ENCODE results near the gene CELA3B.
"Not testable (repeated sequence)": the region's sequence is repeated elsewhere in the genome, so short reads cannot be mapped to it uniquely, and the experiment has no call there.

The CELA3B gene

DNA sequence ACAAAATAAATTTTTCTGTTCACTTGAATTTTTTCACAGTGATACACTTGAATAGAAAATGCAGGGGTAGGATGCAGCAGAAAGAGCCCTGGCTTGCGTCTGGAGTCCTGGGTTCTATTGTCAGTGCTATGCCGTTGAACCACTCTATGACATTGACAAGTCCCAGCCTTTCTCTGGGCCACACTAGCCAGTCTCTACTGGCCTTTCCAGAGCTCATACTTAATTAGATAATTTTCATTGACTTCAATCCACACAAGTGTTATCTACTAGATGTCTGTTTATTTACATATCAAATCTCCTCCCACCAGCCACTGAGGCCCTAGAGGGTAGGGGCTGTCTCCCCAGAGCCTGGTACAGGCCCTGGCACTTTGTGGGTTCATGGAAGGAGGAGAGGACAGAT is 15.5 kb upstream of the CELA3B start:
- Histone ChIP-seq H3K4me3 (ENCODE audit: low read depth, low read length) (no peak overlapping the region), H3K36me3 (replicated peaks) (no peaks in the 10 kb centered on the region), H3K27me3 (replicated peaks) (no peaks in the 10 kb centered on the region), H3K27ac (no peak overlapping the region)
- in situ Hi-C loops (cut with HindIII; ENCODE audit: low pct_ligation_motif_present, low sequenced_read_pairs): loop anchor here (25.0 kb wide), 1 partner anchor 274 kb away; no protein-coding TSS in a partner anchor
- DNase-seq: no peak
- TF ChIP-seq, protein P1, sequence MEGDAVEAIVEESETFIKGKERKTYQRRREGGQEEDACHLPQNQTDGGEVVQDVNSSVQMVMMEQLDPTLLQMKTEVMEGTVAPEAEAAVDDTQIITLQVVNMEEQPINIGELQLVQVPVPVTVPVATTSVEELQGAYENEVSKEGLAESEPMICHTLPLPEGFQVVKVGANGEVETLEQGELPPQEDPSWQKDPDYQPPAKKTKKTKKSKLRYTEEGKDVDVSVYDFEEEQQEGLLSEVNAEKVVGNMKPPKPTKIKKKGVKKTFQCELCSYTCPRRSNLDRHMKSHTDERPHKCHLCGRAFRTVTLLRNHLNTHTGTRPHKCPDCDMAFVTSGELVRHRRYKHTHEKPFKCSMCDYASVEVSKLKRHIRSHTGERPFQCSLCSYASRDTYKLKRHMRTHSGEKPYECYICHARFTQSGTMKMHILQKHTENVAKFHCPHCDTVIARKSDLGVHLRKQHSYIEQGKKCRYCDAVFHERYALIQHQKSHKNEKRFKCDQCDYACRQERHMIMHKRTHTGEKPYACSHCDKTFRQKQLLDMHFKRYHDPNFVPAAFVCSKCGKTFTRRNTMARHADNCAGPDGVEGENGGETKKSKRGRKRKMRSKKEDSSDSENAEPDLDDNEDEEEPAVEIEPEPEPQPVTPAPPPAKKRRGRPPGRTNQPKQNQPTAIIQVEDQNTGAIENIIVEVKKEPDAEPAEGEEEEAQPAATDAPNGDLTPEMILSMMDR (IDR thresholded peaks at IDR 0.05; ENCODE audit: low read depth, low read length, missing control alignments): no peak

GRCh38 chr1:21961799-21962198 is 15.0 kb upstream of the CELA3B start:
- Histone ChIP-seq H3K4me3 (ENCODE audit: low read depth, low read length) (no peak overlapping the region), H3K36me3 (replicated peaks) (no peaks in the 10 kb centered on the region), H3K27me3 (replicated peaks) (no peaks in the 10 kb centered on the region), H3K27ac (no peak overlapping the region)
- no peak for DNase-seq
- TF ChIP-seq, protein P1 (IDR thresholded peaks at IDR 0.05; ENCODE audit: low read depth, low read length, missing control alignments): no peak
- in situ Hi-C loops (cut with HindIII; ENCODE audit: low pct_ligation_motif_present, low sequenced_read_pairs): loop anchor here (25.0 kb wide), 1 partner anchor 274 kb away; no protein-coding TSS in a partner anchor

DNA sequence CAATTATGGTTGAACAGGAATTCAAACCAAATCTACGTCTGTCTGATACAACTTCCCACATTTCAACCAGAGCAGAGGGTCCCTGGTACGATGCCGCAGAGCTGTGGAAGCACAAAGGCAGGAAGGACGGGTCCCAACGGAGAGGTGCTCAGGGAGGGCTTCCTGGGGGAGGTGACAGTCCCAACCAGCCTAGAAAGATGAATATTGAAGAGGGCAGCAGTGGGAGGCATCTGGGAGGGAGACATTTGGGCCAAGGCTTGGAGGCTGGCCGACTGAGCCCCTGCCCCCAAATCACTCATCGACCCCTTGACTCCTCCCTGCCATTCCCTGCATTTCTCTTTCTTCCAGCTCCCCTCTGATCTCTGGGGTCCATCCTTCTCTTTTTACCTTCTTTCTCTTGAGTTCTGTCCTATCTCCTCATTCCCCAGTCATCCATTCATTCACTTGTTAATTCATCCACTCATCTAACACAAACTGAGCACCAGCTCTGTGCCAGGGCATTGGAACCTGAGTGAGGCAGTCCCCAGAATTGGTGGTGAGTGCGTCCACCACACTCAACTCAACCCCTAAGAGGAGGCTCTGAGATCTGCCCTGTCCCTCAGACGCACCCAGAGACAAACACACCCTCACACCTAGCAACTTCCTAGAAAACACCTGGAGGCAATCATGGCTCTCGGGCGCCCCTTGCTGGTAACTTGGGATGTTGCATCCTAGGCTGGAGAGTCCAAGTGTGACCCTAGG is 13.2 kb upstream of the CELA3B start:
- in situ Hi-C loops (cut with HindIII; ENCODE audit: low pct_ligation_motif_present, low sequenced_read_pairs): loop anchor here (25.0 kb wide), 1 partner anchor 276 kb away; no protein-coding TSS in a partner anchor
- Histone ChIP-seq H3K4me3 (ENCODE audit: low read depth, low read length) (no peak overlapping the region), H3K27ac (no peak overlapping the region), H3K27me3 (replicated peaks) (no peaks in the 10 kb centered on the region), H3K36me3 (replicated peaks) (no peaks in the 10 kb centered on the region)
- TF ChIP-seq, protein P1 (IDR thresholded peaks at IDR 0.05; ENCODE audit: low read depth, low read length, missing control alignments): peak; percentile 95
- peak; percentile 55 for DNase-seq

DNA sequence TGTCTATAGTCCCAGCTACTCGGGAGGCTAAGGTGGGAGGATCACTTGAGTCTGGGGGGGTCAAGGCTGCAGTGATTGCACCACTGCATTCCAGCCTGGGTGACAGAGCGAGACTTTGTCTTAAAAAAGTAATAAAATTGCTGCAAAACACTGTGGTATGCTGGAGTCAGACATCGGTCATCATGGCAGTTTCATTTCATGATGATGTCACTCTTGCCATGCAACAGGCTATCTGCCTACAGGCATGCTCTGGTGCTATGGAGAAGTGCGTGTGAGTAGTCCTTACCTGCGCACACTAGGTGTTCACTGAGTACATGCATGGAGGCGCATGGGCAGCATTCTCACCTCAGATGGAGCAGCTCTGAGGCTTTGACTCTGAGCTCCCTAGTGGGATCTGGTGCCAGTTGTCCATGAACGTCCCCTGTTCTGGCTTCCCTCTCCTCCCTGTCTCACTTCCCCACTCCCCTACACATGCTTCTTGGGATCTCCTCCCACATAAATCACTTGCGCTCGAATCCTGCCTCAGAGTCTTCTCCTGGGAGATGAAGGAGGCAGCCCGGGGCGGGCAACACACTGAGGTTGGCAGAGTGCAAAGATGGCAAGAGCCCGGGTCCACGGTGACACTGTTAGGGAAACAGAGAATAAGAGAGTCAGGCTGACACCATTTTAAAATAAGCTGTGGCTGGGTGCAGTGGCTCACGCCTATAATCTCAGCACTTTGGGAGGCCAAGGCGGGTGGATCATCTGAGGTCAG is 10.4 kb upstream of the CELA3B start:
- no peaks in the 10 kb centered on the region for H3K27me3 ChIP-seq (replicated peaks)
- H3K27ac ChIP-seq: no peak overlapping the region
- no peaks in the 10 kb centered on the region for H3K36me3 ChIP-seq (replicated peaks)
- TF ChIP-seq, protein P1 (IDR thresholded peaks at IDR 0.05; ENCODE audit: low read depth, low read length, missing control alignments): no peak
- in situ Hi-C loops (cut with HindIII; ENCODE audit: low pct_ligation_motif_present, low sequenced_read_pairs): loop anchor here (25.0 kb wide), 1 partner anchor 279 kb away; no protein-coding TSS in a partner anchor
- DNase-seq: peak; percentile 69
- H3K4me3 ChIP-seq (ENCODE audit: low read depth, low read length): no peak overlapping the region

DNA sequence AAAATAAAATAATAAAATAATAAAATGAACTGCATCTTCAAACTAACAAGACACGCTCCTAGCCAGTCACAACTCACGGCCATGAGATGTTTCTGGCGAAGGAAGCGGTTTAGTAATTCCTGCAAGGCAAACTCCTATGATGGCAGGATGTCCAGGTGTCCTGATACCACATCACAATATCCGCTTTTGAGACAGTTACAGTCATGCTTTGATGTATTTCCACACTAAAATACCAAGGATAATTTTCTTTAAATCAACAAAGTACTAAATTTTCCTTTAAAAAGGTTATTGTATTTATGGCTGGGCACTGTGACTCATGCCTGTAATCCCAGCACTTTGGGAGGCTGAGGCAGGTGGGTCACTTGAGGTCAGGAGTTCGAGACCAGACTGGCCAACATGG is 9.6 kb upstream of the CELA3B start:
- H3K27ac ChIP-seq; H3K36me3 ChIP-seq (replicated peaks); H3K4me3 ChIP-seq (ENCODE audit: low read depth, low read length); DNase-seq; H3K27me3 ChIP-seq (replicated peaks): not testable (repeated sequence)
- in situ Hi-C loops (cut with HindIII; ENCODE audit: low pct_ligation_motif_present, low sequenced_read_pairs): loop anchor here (25.0 kb wide), 1 partner anchor 280 kb away; no protein-coding TSS in a partner anchor

- not testable (repeated sequence) for DNase-seq; H3K27me3 ChIP-seq (replicated peaks); H3K27ac ChIP-seq; H3K4me3 ChIP-seq (ENCODE audit: low read depth, low read length); H3K36me3 ChIP-seq (replicated peaks)
- in situ Hi-C loops (cut with HindIII; ENCODE audit: low pct_ligation_motif_present, low sequenced_read_pairs): loop anchor here (25.0 kb wide), 1 partner anchor 282 kb away; no protein-coding TSS in a partner anchor
Measured at GRCh38 chr1:21969066-21969465, 7.8 kb upstream of the CELA3B start.

GRCh38 chr1:21970523-21970922 is 6.3 kb upstream of the CELA3B start:
- H3K36me3 ChIP-seq (replicated peaks); H3K4me3 ChIP-seq (ENCODE audit: low read depth, low read length); H3K27me3 ChIP-seq (replicated peaks); H3K27ac ChIP-seq; DNase-seq: not testable (repeated sequence)
- in situ Hi-C loops (cut with HindIII; ENCODE audit: low pct_ligation_motif_present, low sequenced_read_pairs): loop anchor here (25.0 kb wide), 1 partner anchor 283 kb away; no protein-coding TSS in a partner anchor

DNA sequence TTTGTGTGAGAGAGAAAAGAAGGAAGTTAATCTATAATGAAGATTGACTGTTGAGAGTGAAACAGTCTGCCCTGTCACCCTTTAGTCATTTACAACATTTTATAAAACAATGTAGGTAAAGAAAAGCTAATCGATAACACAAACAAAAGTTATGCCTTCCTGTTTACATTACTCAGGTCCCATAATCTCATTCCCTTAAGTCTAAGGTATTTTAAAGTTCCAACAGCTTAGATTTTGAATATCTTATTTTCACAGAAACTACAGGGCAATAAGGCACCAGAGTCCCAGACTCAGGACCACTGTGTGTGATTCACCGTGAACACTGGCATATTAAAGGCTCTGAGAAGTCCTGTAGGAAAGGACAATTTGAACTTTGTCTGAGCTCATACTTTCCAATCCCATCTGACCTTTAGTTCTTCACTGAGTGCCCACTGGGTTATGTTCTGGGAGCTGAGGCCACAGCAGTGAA is 3.8 kb upstream of the CELA3B start:
- not testable (repeated sequence) for H3K27ac ChIP-seq; H3K36me3 ChIP-seq (replicated peaks); DNase-seq; H3K27me3 ChIP-seq (replicated peaks); H3K4me3 ChIP-seq (ENCODE audit: low read depth, low read length)
- in situ Hi-C loops (cut with HindIII; ENCODE audit: low pct_ligation_motif_present, low sequenced_read_pairs): loop anchor here (25.0 kb wide), 1 partner anchor 286 kb away; no protein-coding TSS in a partner anchor

DNA sequence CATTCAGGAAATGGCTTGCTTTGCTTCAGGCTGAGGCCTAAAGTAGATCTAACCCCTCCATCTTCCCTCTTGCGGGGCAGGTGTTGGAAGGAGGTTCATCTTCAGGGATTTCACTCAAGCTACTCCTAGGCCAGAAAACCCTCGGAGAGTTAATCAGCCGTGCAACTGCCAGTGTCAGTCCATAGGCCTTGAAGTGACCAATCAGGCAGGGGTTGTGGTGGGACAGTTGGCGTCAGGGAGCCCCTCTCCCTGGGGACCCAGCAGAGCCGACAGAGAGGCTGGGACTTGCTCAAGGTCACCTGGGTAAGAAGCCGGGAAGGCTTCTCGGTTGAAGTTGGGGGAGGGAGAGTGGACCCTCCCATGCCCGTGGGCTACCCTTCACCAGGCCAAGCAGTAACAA is 2.9 kb upstream of the CELA3B start:
- not testable (repeated sequence) for H3K36me3 ChIP-seq (replicated peaks); H3K4me3 ChIP-seq (ENCODE audit: low read depth, low read length); DNase-seq; H3K27me3 ChIP-seq (replicated peaks); H3K27ac ChIP-seq
- in situ Hi-C loops (cut with HindIII; ENCODE audit: low pct_ligation_motif_present, low sequenced_read_pairs): loop anchor here (25.0 kb wide), 1 partner anchor 287 kb away; no protein-coding TSS in a partner anchor

- H3K27ac ChIP-seq; H3K4me3 ChIP-seq (ENCODE audit: low read depth, low read length); H3K36me3 ChIP-seq (replicated peaks); DNase-seq; H3K27me3 ChIP-seq (replicated peaks): not testable (repeated sequence)
- in situ Hi-C loops (cut with HindIII; ENCODE audit: low pct_ligation_motif_present, low sequenced_read_pairs): loop anchor here (25.0 kb wide), 1 partner anchor 287 kb away; no protein-coding TSS in a partner anchor
Measured at GRCh38 chr1:21974699-21975098, 2.1 kb upstream of the CELA3B start.

Measured in brain microvascular endothelial cell (primary cell).